Neural cell (in vitro differentiated cells): ENCODE data around the gene DNAJC10.

Experiments used
- EZH2 ChIP-seq: fragments of 200-600, 300-800 bp; shearing (Covaris generic), sonication (generic); IDR thresholded peaks from 2 replicates; pipeline ENCODE4 v1.6.1; 2014; ENCODE audit warnings: antibody characterized with exemption, low read length, borderline replicate concordance, mild to moderate bottlenecking; ENCODE audit not compliant: insufficient read depth, poor library complexity, severe bottlenecking
- TF ChIP-seq, protein P1 (sequence below): IDR thresholded peaks from 2 replicates; pipeline ENCODE4 v1.6.1; 2012; ENCODE audit warnings: borderline replicate concordance
- TF ChIP-seq, protein P2 (sequence below): fragments of 450-650 bp; IDR thresholded peaks from 2 replicates; pipeline ENCODE4 v1.5.1; 2014; ENCODE audit warnings: antibody characterized with exemption, mild to moderate bottlenecking, moderate library complexity; ENCODE audit not compliant: poor library complexity, severe bottlenecking

DNA sequence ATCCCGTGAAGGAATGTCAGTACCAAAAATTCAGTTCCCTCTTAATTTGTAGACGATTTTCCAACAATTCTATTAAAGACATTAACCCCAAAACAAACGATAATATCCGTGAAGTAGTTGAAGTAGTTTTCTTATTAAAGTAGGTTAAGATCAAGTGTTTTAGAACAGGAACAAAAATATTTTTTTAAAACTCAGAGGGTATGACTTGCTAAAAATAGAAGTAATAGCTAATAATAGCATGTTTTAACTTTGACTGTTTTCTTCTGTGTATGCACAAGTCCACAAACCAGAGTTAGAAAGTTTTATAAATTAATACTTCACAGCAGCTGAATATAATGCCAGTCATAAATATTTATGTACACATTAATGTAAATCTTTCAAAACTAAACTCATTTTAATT, 2.4 kb downstream of the DNAJC10 start:
- TF ChIP-seq EZH2 = no peak
- TF ChIP-seq, protein P1, sequence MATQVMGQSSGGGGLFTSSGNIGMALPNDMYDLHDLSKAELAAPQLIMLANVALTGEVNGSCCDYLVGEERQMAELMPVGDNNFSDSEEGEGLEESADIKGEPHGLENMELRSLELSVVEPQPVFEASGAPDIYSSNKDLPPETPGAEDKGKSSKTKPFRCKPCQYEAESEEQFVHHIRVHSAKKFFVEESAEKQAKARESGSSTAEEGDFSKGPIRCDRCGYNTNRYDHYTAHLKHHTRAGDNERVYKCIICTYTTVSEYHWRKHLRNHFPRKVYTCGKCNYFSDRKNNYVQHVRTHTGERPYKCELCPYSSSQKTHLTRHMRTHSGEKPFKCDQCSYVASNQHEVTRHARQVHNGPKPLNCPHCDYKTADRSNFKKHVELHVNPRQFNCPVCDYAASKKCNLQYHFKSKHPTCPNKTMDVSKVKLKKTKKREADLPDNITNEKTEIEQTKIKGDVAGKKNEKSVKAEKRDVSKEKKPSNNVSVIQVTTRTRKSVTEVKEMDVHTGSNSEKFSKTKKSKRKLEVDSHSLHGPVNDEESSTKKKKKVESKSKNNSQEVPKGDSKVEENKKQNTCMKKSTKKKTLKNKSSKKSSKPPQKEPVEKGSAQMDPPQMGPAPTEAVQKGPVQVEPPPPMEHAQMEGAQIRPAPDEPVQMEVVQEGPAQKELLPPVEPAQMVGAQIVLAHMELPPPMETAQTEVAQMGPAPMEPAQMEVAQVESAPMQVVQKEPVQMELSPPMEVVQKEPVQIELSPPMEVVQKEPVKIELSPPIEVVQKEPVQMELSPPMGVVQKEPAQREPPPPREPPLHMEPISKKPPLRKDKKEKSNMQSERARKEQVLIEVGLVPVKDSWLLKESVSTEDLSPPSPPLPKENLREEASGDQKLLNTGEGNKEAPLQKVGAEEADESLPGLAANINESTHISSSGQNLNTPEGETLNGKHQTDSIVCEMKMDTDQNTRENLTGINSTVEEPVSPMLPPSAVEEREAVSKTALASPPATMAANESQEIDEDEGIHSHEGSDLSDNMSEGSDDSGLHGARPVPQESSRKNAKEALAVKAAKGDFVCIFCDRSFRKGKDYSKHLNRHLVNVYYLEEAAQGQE = no peak
- TF ChIP-seq, protein P2, sequence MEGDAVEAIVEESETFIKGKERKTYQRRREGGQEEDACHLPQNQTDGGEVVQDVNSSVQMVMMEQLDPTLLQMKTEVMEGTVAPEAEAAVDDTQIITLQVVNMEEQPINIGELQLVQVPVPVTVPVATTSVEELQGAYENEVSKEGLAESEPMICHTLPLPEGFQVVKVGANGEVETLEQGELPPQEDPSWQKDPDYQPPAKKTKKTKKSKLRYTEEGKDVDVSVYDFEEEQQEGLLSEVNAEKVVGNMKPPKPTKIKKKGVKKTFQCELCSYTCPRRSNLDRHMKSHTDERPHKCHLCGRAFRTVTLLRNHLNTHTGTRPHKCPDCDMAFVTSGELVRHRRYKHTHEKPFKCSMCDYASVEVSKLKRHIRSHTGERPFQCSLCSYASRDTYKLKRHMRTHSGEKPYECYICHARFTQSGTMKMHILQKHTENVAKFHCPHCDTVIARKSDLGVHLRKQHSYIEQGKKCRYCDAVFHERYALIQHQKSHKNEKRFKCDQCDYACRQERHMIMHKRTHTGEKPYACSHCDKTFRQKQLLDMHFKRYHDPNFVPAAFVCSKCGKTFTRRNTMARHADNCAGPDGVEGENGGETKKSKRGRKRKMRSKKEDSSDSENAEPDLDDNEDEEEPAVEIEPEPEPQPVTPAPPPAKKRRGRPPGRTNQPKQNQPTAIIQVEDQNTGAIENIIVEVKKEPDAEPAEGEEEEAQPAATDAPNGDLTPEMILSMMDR = no peak
